ENCODE data around the gene PPP4R2. TPM values are rescaled to one million over a fixed set of nuclear protein-coding genes. Genes with fewer than 3 reads are reported as not detected.

The PPP4R2 gene
- total RNA-seq, 3 donors from 2014 or later: 34.6 to 71.4 (median 49.2) TPM

- Histone ChIP-seq H3K27me3 (no peaks in the 10 kb centered on the region), H3K9me3 (no peaks in the 10 kb centered on the region), H3K36me3 (no peaks in the 10 kb centered on the region), H3K27ac (no peak overlapping the region), H3K4me3 (no peak overlapping the region), H3K4me1 (no peaks in the 10 kb centered on the region)
- TF ChIP-seq POLR2AphosphoS5 (IDR thresholded peaks at IDR 0.05) (no peak), POLR2A (IDR thresholded peaks at IDR 0.05) (no peak), CTCF (IDR thresholded peaks at IDR 0.05) (no peak)
- intact Hi-C loops (cut with DNase I; ENCODE audit: low total_unique reads): no loop called here
- DNase-seq (ENCODE audit: low spot score in 2 of 2): no peak
Observed at GRCh38 chr3:72974956-72975355, 21.7 kb upstream of the PPP4R2 start.

GRCh38 chr3:72976281-72976741, 20.3 kb upstream of the PPP4R2 start:
- DNase-seq (ENCODE audit: low spot score in 2 of 2): no peak
- Histone ChIP-seq H3K36me3 (no peaks in the 10 kb centered on the region), H3K27me3 (no peaks in the 10 kb centered on the region), H3K4me3 (no peak overlapping the region), H3K4me1 (no peaks in the 10 kb centered on the region), H3K27ac (no peak overlapping the region), H3K9me3 (no peaks in the 10 kb centered on the region)
- intact Hi-C loops (cut with DNase I; ENCODE audit: low total_unique reads): no loop called here
- no peak for TF ChIP-seq POLR2AphosphoS5 (IDR thresholded peaks at IDR 0.05)
- TF ChIP-seq CTCF (IDR thresholded peaks at IDR 0.05): no peak
- TF ChIP-seq POLR2A (IDR thresholded peaks at IDR 0.05): no peak

- H3K27me3 ChIP-seq: no peaks in the 10 kb centered on the region
- H3K36me3 ChIP-seq: no peaks in the 10 kb centered on the region
- intact Hi-C loops (cut with DNase I; ENCODE audit: low total_unique reads): no loop called here
- no peak for TF ChIP-seq CTCF (IDR thresholded peaks at IDR 0.05)
- TF ChIP-seq POLR2AphosphoS5 (IDR thresholded peaks at IDR 0.05): no peak
- no peak for TF ChIP-seq POLR2A (IDR thresholded peaks at IDR 0.05)
- H3K4me3 ChIP-seq: no peak overlapping the region
- H3K9me3 ChIP-seq: no peaks in the 10 kb centered on the region
- DNase-seq (ENCODE audit: low spot score in 2 of 2): no peak
- no peaks in the 10 kb centered on the region for H3K4me1 ChIP-seq
- no peak overlapping the region for H3K27ac ChIP-seq
Observed at GRCh38 chr3:72977060-72977808, 19.4 kb upstream of the PPP4R2 start.

GRCh38 chr3:72982609-72983366, 13.8 kb upstream of the PPP4R2 start:
- H3K27ac ChIP-seq: no peak overlapping the region
- intact Hi-C loops (cut with DNase I; ENCODE audit: low total_unique reads): no loop called here

More at GRCh38 chr3:72982609-72983366, 13.8 kb upstream of the PPP4R2 start:
- peaks cover 0 to 7% of the 10 kb centered on the region in 2 donors for H3K9me3 ChIP-seq
- TF ChIP-seq POLR2AphosphoS5 (IDR thresholded peaks at IDR 0.05): no peak
- no peak for TF ChIP-seq POLR2A (IDR thresholded peaks at IDR 0.05)
- no peak for TF ChIP-seq CTCF (IDR thresholded peaks at IDR 0.05)
- no peak overlapping the region for H3K4me3 ChIP-seq
- no peak for DNase-seq (ENCODE audit: low spot score in 2 of 2)
- no peaks in the 10 kb centered on the region for H3K27me3 ChIP-seq
- H3K4me1 ChIP-seq: no peaks in the 10 kb centered on the region
- H3K36me3 ChIP-seq: no peaks in the 10 kb centered on the region

Measured in breast epithelium (tissue), 4 donors.